ENCODE results near the gene LENG8.

DNA sequence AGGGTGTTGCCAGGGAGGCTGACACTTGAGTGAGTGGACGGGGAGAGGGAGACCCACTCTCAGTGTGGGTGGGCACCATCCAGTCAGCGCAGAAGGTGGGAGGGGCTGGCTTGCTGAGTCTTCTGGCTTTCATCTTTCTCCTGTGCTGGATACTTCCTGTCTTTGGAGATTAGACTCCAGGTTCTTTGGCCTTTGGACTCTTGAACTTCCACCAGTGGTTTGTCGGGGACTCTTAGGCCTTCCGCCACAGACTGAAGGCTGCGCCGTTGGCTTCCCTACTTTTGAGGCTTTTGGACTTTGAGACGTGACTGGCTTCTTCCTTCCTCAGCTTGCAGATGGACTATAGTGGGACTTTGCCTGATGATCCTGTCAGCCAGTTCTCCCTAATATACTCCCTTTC lies 4.3 kb upstream of the LENG8 start:
- no peak for TF ChIP-seq POLR2AphosphoS5 (IDR thresholded peaks at IDR 0.05; ENCODE audit: low read depth, low read length)
- no peak for TF ChIP-seq POLR2A (IDR thresholded peaks at IDR 0.05; ENCODE audit: low read depth, low read length)
